HG03064 (cell line): ENCODE results near the gene ZNF853.
"Not testable (repeated sequence)": the region's sequence is repeated elsewhere in the genome, so short reads cannot be mapped to it uniquely, and the experiment has no call there.

Experiments used
- ATAC-seq: cut with Tn5 transposase; IDR thresholded peaks from one replicate; pipeline ENCODE4 v1.9.1; 2021; ENCODE audit warnings: low read depth; ENCODE audit not compliant: unreplicated experiment

Gene ZNF853

DNA sequence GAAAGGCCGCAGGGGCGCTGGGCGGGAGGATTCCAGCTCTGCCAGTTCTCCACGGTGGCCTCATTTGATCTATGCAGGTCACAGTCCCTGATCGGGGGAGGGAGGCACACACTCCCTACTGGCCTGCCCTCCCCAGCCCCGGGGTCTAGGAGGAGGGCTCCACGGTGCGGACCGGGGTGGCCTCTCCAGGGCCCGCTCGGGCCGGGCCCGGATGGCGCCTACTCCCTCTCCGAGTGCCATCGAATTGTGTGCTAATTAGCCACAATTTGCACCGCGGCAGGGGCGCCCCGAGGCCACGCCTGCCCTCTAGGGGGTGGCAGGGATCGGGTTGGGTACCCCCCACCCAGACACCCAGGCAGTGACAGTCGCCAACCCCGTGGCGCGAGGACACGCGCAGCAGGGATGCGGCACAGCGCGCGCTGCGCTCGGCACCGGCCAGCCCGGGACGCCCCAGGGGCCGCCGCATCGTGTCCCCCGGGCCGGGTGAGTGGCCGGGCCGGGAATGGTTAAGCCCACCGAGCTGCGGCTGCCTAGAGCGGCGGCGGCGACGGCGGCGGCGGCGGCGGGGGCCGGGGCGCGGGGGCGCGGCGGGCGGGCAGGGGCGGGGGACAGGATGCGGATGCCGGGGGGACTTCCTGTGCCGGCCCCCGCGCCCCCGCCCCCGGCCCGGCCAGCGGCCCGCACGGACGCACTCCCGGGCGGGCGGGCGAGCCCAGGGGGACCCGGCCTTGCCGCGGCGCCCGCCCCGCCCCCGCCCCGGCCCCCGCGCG lies at the start of gene ZNF853:
Gene ZNF853 (plus strand): TSS at position 658 of the 770 bp plus-strand sequence. CDS start 565 bp downstream, outside the sequence.
- no peak for ATAC-seq

DNA sequence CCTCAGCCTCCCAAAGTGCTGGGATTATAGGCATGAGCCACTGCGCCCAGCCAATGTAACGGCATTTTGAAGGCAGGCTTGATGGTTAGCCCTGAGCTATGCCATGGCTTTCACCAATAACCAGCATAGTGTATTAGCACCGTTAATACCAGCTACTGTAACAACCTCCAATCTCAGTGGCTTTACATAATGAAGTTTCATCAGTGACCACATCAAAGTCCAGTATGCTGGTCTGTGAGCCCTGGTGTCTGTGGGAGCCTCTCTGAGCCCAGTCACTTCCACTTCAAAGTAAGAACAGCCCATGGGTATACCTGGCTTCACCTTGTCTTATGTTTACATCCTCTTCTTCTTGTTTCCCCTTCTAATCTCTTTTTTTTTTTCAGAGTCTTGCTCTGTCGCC lies 49.8 kb upstream of the ZNF853 start:
- no peak for ATAC-seq

DNA sequence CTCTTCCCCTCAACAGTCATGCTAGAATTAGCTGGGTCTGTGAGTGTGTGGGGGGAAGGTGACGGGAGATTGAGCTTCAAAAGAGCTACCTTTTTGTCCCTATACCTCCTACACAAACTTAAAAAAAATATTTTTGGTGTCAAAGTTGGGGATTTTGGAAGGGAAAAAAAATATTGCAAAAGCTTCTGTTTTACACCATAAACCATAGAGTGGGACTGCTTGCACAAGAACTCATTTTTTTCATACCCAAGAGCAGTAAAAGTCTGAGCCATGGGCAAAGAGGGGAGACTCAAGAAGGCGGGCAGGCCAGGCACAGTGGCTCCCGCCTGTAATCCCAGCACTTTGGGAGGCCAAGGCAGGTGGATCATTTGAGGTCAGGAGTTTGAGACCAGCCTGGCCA lies 47.5 kb upstream of the ZNF853 start:
- ATAC-seq, result no peak

DNA sequence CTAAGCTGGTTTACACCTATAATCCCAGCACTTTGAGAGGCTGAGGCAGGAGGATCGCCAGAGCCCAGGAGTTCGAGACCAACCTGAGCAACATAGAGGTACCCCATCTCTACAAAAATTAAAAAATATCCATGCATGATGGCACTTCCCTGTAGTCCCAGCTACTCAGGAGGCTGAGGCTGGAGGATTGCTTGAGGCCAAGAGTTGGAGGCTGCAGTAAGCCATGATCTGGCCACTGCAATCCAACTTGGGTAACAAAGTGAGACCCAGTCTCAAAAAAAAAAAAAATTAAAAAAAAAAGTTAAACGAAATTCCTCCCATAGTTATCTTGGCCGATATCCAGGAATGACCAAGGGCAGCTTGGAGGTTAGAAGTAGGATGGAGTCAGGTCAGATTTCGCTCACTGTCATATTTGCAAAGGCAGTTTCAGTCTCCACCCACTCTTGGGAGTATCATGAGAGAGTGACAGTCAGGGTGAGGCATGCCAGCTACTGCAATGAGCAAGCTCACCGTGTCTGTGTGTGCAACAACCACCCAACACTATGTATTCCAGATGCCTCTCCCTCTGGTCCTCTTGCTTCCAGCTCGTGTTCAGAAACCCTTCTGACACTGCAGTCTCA lies 44.1 kb upstream of the ZNF853 start:
- no peak for ATAC-seq

DNA sequence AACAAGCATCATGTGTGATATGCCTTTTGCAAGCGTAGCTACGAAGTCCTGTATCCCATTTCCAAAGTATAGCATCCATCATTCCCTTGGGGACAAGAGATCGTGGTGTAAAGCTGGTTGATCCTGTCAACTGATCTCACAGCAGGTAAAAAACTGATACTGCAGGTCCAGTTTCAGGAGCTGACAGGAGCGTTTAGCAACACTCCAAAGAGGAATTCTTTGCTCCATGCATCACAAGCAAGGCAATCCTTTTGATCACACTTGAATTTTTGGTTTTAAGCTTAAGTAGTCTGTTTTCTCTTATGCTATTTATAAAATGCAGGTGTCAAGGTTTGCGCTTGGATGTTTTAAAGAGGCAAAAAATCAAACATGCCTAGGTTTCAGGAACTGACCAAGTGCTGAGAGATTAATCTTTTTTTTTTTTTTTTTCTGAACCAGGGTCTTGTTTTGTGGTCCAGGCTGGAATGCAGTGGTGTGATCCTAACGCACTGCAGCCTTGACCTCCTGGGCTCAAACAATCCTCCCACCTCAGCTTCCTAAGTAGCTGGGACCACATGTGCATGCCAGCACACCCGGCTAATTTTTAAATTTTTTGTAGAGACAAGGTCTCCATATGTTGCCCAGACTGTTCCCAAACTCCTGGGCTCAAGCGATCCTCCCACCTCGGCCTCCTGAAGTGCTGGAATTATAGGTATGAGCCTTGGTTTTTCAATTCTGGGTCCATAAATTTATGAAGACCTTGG lies 40.0 kb upstream of the ZNF853 start:
- ATAC-seq, result no peak

DNA sequence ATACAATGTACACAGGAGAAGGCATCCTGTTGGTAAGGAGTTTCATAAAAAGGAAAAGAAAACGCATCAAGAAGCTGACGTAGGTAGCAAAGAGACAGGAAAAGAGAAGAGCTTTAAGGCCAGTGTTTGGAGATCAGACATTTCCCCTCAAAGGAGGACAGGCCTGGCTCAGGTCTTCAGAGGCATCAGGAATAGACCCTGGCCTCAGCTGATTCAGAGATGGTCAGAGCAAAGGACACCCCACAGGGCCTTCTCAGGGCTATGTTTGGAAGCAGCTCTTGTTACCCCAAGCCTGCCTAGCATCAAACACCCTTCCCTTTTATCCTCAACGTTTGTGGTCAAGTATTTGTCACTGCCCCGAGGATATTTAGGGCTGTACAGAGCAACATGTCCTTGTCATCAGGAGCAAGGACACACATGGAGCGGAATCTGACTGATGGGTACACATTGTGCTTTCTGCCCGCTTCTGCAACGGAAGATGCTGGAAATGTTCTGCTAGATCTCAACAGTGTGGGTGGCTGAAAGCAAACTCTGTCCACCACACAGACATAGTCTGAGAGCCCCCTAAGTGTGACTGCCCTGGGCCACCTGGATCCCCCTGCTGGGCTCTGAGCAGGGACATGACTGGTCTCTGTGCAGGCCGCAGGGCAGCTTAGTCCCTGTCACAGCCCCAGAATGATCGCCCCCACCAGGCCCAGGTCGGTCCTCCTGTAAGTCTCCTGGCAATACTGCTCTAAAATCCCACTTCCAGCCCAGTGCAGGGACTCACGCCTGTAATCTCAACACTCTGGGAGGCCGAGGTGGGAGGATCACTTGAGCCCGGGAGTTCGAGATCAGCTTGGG lies 39.2 kb upstream of the ZNF853 start:
- no peak for ATAC-seq

DNA sequence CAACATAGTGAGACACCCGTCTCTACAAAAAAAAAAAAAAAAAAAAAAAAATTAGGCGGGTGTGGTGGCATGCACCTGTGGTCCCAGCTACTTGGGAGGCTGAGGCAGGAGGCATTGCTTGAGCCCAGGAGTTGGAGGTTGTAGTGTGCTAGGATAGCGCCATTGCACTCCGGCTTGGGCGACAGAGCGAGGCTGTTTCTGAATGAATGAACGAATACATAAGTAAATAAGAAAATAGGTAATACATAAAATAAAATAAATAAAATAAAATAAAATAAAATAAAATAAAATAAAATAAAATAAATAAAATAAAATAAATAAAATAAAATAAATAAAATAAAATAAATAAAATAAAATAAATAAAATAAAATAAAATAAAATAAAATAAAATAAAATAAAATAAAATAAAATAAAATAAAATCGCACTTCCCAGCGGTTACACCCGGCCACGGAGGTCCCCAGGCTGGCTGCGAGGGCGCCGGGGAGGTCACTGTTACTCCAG lies 38.5 kb upstream of the ZNF853 start:
- not testable (repeated sequence) for ATAC-seq

DNA sequence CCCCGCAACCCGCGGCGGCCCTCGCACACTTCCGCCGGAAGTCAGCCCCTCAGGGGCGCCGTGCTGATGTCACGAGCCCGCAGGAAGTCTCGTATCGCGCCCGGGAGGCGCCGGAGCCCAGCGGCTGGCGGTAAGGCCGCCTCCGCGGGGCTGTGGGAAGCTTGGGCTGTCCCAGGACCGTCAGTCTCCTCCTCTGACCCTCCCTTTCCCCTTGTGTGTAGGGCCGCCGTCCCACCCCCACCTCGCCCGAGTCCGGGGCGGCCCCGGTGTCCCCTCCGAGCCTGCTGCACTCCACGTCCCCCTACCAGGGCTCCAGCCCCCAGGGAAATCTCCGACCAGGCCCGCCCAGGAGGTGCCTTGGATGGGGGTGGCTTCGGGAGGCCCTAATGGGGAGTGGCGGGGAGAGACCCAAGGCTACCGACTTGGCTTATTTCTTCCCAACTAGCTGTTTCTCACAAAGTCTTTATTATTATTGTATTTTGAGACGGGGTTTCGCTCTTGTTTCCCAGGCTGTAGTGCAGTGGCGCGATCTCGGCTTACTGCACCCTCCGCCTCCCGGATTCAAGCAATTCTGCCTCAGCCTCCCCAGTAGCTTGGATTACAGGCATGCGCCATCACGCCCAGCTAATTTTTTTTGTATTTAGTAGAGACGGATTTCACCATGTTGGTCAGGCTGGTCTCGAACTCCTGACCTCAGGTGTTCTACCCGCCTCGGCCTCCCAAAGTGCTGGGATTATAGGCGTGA lies 37.9 kb upstream of the ZNF853 start, which contains the start of gene ZDHHC4:
Gene ZDHHC4 (plus strand): TSS at position 86 of the 745 bp plus-strand sequence. CDS start 3,108 bp downstream, outside the sequence.
- ATAC-seq, result peak; percentile 99

DNA sequence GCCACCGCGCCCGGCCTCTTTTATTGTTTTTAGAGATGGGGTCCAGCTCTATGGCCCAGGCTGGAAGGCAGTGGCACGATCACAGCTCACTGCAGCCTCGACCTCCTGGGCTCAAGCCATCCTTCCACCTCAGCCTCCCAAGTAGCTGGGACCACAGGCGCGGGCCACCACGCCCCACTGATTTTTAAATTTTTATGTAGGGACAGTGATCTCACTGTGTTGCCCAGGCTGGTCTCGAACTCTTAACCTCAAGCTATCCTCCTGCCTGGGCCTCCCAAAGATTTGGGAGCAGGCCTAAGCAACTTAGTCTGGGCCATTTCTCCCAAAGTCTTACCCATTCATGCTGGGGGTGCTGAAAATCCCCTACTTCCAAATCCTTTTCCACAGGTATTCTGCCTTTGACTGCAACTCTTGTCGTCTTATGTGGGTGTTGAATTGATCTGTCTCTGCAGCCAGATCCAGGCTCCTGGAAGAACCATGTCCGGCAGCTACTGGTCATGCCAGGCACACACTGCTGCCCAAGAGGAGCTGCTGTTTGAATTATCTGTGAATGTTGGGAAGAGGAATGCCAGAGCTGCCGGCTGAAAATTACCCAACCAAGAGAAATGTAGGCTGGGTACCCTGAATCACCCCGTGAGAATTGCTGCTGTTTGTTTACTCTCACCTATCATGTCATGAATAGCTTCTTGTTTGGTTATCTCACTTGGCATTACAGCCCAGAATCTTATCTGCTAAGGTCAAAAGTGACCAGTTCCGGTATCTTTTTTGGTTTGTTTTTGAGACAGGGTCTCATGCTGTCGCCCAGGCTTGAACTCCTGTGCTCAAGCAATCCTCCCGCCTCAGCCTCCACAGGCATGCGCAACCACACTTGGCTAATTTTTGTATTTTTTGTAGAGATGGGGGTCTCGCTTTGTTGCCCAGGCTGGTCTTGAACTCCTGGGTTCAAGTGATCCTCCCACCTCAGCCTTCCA lies 37.0 kb upstream of the ZNF853 start:
- ATAC-seq, result no peak

DNA sequence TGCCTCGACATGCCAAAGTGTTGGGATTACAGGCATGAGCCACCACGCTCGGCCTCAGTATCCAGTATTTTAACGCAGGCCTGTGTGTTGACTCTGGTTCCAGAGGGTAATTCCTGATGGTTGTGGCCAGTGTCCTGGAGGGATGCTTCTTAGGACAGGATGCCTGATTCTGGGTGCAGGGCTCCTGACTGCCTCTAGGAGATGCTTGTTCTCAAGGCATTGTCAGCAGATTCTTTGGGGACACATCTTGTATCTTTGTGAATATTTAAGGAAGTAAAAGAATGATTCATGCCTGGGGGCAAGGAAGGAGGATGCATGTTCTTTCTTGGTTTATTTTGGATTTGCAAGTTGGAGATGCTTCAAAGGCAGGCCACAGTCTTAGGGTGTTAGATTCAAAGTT lies 36.0 kb upstream of the ZNF853 start:
- no peak for ATAC-seq

DNA sequence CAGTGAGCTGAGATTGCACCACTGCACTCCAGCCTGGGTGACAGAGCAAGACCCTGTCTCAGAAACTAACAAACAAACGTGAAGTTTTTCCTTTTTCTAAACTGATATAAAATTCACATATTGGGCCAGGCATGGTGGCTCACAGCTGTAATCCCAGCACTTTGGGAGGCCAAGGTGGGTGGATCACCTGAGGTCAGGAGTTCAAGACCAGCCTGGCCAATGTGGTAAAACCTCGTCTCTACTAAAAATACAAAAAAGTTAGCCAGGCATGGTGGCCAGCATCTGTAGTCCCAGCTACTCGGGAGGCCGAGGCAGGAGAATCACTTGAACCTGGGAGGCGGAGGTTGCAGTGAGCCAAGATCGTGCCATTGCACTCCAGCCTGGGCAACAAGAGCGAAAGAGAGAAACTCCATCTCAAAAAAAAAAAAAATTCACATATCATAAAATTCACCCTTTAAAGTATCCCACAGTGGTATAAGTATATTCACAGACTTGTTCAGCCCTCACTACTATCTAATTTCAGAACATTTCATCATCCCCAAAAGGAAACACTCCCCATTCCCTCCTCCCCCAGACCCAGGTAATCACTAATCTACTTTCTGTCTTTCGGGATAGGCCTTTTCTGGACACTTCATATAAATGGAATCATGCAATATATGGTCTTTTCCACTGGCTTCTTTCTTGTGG lies 29.5 kb upstream of the ZNF853 start:
- not testable (repeated sequence) for ATAC-seq

DNA sequence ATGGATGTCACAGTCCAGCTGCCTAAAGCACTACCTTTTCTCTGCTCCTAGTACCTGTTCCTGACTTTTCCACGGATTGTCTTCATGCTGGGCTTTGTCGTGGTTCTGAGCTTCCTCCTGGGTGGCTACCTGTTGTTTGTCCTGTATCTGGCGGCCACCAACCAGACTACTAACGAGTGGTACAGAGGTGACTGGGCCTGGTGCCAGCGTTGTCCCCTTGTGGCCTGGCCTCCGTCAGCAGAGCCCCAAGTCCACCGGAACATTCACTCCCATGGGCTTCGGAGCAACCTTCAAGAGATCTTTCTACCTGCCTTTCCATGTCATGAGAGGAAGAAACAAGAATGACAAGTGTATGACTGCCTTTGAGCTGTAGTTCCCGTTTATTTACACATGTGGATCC lies 26.8 kb upstream of the ZNF853 start:
- ATAC-seq, result no peak

DNA sequence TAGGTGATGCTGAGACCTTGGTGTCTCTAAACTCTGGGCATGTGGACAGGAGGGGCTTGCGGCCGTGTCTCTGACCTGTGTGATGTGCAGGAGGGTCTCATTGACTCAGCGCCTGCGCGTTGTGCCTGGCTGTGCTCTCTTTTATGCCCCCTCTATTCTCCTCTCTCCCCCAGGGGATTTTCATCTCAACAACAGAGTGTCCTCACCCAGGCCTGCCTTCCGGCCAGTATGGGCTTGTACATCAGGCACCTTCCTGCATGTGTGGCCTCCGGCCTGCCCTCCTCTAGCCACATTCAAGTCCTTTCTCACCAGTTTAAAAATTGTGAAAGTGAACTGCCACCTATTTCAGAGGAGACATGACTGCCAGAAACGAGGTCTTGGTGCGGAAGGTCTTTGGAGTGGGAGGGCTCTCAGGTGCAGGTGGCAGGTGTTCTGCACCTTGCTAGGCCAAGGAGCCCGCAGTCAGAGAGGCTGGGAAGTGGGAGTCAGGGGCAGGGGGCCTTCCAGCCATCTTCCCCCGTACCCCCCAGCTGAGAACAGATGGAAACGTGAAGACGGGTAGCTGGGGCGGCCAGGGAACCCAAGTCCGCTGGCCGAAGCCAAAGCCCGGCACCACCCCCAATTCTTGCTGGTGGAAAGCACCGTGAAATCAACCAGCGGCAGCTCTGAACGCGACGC lies 26.1 kb upstream of the ZNF853 start:
- no peak for ATAC-seq

DNA sequence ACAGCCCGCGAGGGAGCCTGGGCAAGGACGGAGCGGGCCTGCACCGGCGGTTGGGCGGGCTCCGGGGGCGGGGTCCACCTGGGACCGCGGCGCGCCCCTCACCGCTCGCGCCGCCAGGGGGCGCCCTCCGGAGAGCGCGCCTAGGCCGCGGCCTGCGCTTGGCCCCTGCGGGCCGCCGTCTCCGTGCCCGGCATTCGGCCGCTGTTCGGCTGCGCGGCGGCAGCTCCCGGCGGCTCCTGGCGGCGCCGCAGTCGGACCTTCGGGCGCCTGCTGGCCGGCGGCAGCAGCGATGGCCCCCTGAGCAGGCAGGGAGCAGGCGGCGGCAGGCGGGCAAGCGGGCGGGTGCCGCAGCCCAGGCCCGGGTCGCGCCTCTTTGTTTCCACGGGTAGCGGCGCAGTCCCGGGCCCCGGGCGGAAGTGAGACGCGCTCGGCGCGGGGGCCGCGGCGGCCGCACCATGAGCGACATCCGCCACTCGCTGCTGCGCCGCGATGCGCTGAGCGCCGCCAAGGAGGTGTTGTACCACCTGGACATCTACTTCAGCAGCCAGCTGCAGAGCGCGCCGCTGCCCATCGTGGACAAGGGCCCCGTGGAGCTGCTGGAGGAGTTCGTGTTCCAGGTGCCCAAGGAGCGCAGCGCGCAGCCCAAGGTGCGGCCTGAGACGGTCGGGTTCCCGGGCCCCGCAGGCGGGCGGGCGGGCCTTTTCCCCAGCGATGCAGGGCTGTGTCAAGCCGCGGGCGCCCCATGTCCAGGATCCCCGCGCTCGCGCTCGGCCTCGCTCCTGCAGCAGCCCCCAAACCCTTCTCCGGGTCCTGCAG lies 25.4 kb upstream of the ZNF853 start, which contains the start of gene INTS15:
Gene INTS15 (plus strand): TSS at position 193 of the 816 bp plus-strand sequence. CDS start 263 bp downstream, at position 456.
- ATAC-seq, result peak; percentile 84

DNA sequence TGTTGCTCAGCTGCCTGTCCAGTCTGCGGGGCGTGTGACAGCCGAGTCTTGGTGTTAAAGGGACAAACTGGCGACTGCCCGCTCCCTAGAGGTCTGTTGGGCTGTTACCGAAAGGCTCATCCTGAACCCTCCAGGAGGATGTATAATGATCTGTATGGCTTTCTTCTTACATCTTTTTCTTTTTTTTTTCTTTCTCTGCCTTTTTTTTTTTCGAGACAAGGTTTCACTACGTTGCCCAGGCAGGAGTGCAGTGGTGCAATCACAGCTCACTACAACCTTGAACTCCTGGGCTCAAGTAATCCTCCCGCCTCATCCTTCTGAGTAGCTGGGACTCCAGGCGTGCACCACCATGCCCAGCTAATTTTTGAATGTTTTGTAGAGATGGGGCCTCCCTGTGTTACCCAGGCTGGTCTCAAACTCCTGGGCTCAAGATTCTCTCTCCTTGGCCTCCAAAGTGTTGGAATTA lies 24.7 kb upstream of the ZNF853 start:
- peak; percentile 15 for ATAC-seq

DNA sequence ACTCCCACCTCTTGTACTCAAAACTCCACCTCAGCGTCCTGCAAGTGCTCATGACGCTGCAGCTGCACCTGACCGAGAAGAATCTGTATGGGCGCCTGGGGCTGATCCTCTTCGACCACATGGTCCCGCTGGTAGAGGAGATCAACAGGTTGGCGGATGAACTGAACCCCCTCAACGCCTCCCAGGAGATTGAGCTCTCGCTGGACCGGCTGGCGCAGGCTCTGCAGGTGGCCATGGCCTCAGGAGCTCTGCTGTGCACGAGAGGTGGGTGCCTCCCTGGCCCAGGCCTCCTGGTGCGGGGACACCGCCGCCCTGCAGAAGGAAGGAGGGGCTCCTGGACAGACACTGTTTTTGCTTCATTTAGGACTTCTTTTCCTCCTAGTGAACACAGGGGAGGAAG lies 15.3 kb upstream of the ZNF853 start:
- no peak for ATAC-seq
